Measurements from ENCODE around the gene SLC30A3. TPM values are rescaled to one million over a fixed set of nuclear protein-coding genes. Genes with fewer than 3 reads are reported as not detected.
"Not testable (repeated sequence)": the region's sequence is repeated elsewhere in the genome, so short reads cannot be mapped to it uniquely, and the experiment has no call there.

The SLC30A3 gene
- total RNA-seq, 1 donor from 2014 or later, result 0.58 TPM

GRCh38 chr2:27271631-27272340 is 8.9 kb upstream of the SLC30A3 start:
- intact Hi-C loops (cut with DNase I), result no loop called here
- H3K4me1 ChIP-seq, result no peaks in the 10 kb centered on the region
- ATAC-seq (no peak), DNase-seq (no peak)
- peaks cover 28% of the 10 kb centered on the region for H3K27me3 ChIP-seq
- H3K36me3 ChIP-seq, result no peaks in the 10 kb centered on the region
- TF ChIP-seq CTCF (IDR thresholded peaks at IDR 0.05), result no peak
- H3K4me3 ChIP-seq, result no peak overlapping the region
- H3K27ac ChIP-seq, result no peak overlapping the region
- no peaks in the 10 kb centered on the region for H3K9me3 ChIP-seq

- Histone ChIP-seq H3K27me3 (peaks cover 35% of the 10 kb centered on the region), H3K4me1 (no peaks in the 10 kb centered on the region), H3K27ac (no peak overlapping the region), H3K36me3 (no peaks in the 10 kb centered on the region), H3K4me3 (no peak overlapping the region), H3K9me3 (no peaks in the 10 kb centered on the region)
- TF ChIP-seq CTCF (IDR thresholded peaks at IDR 0.05), result no peak
- intact Hi-C loops (cut with DNase I), result no loop called here
- DNase-seq (no peak), ATAC-seq (peak; percentile 34)
Observed at GRCh38 chr2:27270670-27271069, 7.8 kb upstream of the SLC30A3 start.

GRCh38 chr2:27270131-27270530 is 7.3 kb upstream of the SLC30A3 start:
- H3K27ac ChIP-seq, result no peak overlapping the region
- H3K4me3 ChIP-seq, result no peak overlapping the region
- H3K27me3 ChIP-seq, result peaks cover 40% of the 10 kb centered on the region
- TF ChIP-seq CTCF (IDR thresholded peaks at IDR 0.05), result no peak
- no peaks in the 10 kb centered on the region for H3K9me3 ChIP-seq
- H3K4me1 ChIP-seq, result peaks cover 2% of the 10 kb centered on the region
- intact Hi-C loops (cut with DNase I), result no loop called here
- H3K36me3 ChIP-seq, result no peaks in the 10 kb centered on the region
- DNase-seq (no peak), ATAC-seq (no peak)

GRCh38 chr2:27268296-27268695 is 5.4 kb upstream of the SLC30A3 start:
- DNase-seq; H3K36me3 ChIP-seq; ATAC-seq; H3K4me3 ChIP-seq; H3K27ac ChIP-seq; H3K9me3 ChIP-seq; intact Hi-C loops (cut with DNase I): not testable (repeated sequence)
- Histone ChIP-seq H3K27me3 (peaks cover 57% of the 10 kb centered on the region), H3K4me1 (peaks cover 20% of the 10 kb centered on the region)

DNA sequence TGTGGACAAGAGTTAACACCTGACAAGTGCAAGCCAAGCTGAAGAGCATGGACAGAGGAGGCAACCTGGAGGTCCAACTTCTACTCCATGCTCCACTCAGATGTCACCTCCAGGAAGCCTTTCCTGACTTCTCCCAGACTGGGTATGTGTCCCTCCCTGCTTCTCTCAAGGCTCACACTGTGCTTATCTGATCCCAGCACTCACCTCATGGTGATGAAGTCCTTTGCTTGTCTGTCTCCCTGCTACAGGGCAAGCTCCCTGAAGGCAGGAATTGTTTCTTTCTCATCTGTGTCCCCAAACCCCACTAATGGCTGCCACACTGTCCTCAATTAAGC is 2.7 kb upstream of the SLC30A3 start:
- intact Hi-C loops (cut with DNase I), result no loop called here
- DNase-seq, result no peak
- Histone ChIP-seq H3K27me3 (peaks cover 83% of the 10 kb centered on the region), H3K9me3 (no peaks in the 10 kb centered on the region), H3K4me1 (peaks cover 29% of the 10 kb centered on the region), H3K27ac (no peak overlapping the region), H3K36me3 (no peaks in the 10 kb centered on the region), H3K4me3 (no peak overlapping the region)
- ATAC-seq, result no peak
- no peak for TF ChIP-seq CTCF (IDR thresholded peaks at IDR 0.05)

DNA sequence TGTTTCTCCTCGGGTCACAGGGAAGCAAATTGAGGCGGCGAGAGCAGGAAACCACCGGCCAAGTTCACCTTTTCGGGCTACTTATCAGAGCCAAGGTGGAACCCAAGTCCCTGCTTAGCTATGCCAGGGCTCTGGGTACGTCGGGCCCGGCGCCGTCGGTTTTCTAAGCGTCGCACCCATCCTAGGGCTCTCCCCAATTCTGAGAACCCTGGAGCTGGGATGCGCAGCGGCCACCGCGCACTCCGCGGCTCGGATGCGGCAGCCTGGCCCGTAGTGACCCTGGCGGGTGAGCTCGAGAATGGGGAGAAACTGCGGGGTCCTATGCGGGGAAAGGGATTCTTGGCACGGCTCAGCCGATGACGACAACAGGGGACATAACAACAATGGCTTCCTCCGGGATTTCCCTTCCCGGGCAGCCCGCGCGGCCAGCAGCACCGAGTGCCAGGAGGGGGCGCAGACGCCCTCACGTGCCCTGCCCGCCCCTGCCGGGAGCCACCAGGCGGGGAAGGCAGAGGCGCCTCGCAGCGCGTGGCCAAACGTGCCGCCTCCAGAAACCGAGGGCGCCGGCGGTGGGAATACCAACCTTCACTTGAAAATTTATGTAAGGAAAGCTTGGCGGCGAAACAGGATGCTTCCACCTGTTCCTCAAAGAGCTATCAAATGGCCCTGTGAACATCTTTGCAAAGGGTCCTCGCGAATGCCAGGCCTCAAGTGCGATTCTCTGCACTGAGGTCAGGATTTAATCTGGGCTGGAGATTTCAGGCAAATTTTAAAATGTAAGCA is 2.1 kb upstream of the SLC30A3 start:
- Histone ChIP-seq H3K9me3 (no peaks in the 10 kb centered on the region), H3K27me3 (peaks cover 85% of the 10 kb centered on the region), H3K27ac (no peak overlapping the region), H3K4me1 (peaks cover 29% of the 10 kb centered on the region), H3K36me3 (no peaks in the 10 kb centered on the region), H3K4me3 (peak overlapping the region; percentile 41)
- intact Hi-C loops (cut with DNase I), result no loop called here
- DNase-seq (peak; percentile 85), ATAC-seq (peak; percentile 79)
- TF ChIP-seq CTCF (IDR thresholded peaks at IDR 0.05), result peak; percentile 57
